ENCODE results near the gene ALKBH6. TPM values are rescaled to one million over a fixed set of nuclear protein-coding genes. Genes with fewer than 3 reads are reported as not detected.
A peak's percentile ranks its signal among the peaks of the same experiment; 100 is the strongest.

ALKBH6 gene
- total and polyA plus RNA-seq, 2 of the 8 experiments (the other 6 are each of a cell fraction or from before 2014, with no cell fraction given) = 19.2 to 33.3 TPM

DNA sequence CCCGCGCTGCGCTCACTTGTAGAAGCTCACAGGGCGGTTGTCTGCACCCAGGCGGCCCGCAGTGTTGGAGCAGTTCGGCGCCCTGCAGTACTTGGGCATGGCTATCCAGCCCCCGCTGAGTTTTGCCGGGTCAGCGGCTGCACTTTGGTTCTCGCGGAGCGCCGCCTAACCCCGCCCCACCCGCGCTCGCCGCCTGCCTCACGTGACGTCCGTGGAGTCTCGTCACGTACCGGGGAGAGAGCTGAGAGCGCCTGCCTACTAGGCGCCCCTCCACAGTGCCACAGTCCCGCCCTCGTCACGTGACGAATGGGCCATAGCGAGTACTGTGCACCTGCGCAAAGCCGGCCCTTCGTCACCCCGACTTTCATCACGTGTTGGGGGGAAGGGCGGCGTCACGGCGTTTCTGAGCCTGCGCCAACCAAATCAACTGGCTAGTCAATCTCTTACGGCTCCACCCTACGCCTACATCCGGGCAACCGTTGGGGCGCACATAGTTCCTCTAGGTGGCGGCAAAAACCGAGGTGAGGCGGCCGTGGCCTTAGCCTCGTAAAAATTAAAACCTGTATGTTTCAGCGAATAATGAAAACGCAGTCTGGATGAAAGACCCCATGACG, 40.2 kb upstream of the ALKBH6 start, which contains the start of gene THAP8 (continued):
- TF ChIP-seq SIN3A (conservative IDR thresholded peaks at IDR 0.05 in 1 of 2, IDR thresholded peaks at IDR 0.05 in 1 of 2; ENCODE audit: low read depth in 1 of 2, low read length in 2 of 2) (peak in 1 of 2 experiments; percentile 69; a peak in 1 of 4 replicates), CHD7 (IDR thresholded peaks at IDR 0.05; ENCODE audit: insufficient replicate concordance, low read length) (peak; percentile 29), POLR2AphosphoS5 (IDR thresholded peaks at IDR 0.05; ENCODE audit: low read depth, low read length) (peak; percentile 89), NANOG (IDR thresholded peaks at IDR 0.05; ENCODE audit: insufficient read depth, low read depth, low read length, poor library complexity, severe bottlenecking) (no peak), NRF1 (IDR thresholded peaks at IDR 0.05; ENCODE audit: low read depth, low read length) (peak; percentile 54; the same call in 1 of the 2 replicates), JUND (IDR thresholded peaks at IDR 0.05; ENCODE audit: low read length) (peak; percentile 47; the same call in 1 of the 2 replicates), KDM4A (IDR thresholded peaks at IDR 0.05; ENCODE audit: low read depth, low read length, severe bottlenecking) (peak; percentile 22), ZNF274 (IDR thresholded peaks at IDR 0.05; ENCODE audit: borderline replicate concordance, extremely low read depth, low read length) (no peak), TAF1 (IDR thresholded peaks at IDR 0.05; ENCODE audit: low read depth, low read length) (peak; percentile 82), CBX5 (IDR thresholded peaks at IDR 0.05; ENCODE audit: low read depth, low read length) (no peak)
